Amygdala (tissue), 56 donors: Measurements from ENCODE around the gene SCAMP5.

Source experiments
- DNase-seq, 56 donors: peaks; one replicate each; lab custom pipeline; 2025; lab: John Stamatoyannopoulos, UW

Gene SCAMP5

GRCh38 chr15:75065851-75066509 is 70.6 kb downstream of the SCAMP5 start:
- DNase-seq, result no peak

GRCh38 chr15:75067123-75067830 is 71.9 kb downstream of the SCAMP5 start:
- no peak for DNase-seq

- DNase-seq, result no peak
Measured at GRCh38 chr15:75068748-75069147, 73.4 kb downstream of the SCAMP5 start.

GRCh38 chr15:75069301-75069925 is 74.0 kb downstream of the SCAMP5 start:
- peak in 4 of 56 donors; percentile 5 to 33 (median 14) for DNase-seq

DNA sequence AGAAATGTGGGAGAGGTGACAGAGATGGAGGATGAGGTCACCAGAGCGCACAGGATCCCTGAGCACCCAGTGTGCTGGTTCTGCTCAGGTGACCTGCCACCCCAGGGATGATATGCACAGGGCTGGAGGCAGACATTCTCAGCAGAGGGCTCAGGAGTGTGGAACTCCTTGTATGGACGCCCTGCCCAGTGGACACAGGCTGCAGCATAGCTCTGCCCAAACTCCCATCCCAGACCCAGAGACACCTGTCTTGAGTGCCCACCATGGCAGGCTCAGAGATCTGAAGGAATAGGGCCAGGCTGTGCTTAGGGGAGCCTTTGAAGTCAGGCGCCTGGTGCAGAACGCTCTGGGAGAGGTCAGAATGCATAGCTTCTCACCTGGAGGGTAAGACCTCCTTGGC is 75.3 kb downstream of the SCAMP5 start:
- no peak for DNase-seq
